Mucosa of stomach (tissue), 1 donor: ENCODE measurements around the gene TMPRSS15.

ENCODE experiments used
- H3K27me3 ChIP-seq: one replicate; pipeline ENCODE4 v1.7.0; 2013; ENCODE audit warnings: mild to moderate bottlenecking, low read length; ENCODE audit not compliant: control insufficient read depth, insufficient read depth
- H3K36me3 ChIP-seq: one replicate; pipeline ENCODE4 v1.7.0; 2013; ENCODE audit warnings: low read length; ENCODE audit not compliant: control insufficient read depth, insufficient read depth
- H3K4me1 ChIP-seq: one replicate; pipeline ENCODE4 v1.7.0; 2013; ENCODE audit warnings: mild to moderate bottlenecking, low read length; ENCODE audit not compliant: control insufficient read depth, insufficient read depth
- H3K4me3 ChIP-seq: one replicate; pipeline ENCODE4 v1.7.0; 2013; ENCODE audit warnings: low read length
- H3K9ac ChIP-seq: one replicate; pipeline ENCODE4 v1.7.0; 2013; ENCODE audit warnings: mild to moderate bottlenecking, low read length, moderate library complexity
- H3K9me3 ChIP-seq: one replicate; pipeline ENCODE4 v1.7.0; 2013; ENCODE audit warnings: mild to moderate bottlenecking, low read length, moderate library complexity; ENCODE audit not compliant: control insufficient read depth
- donor health status: Pancreatic carcinoma.

TMPRSS15 gene

DNA sequence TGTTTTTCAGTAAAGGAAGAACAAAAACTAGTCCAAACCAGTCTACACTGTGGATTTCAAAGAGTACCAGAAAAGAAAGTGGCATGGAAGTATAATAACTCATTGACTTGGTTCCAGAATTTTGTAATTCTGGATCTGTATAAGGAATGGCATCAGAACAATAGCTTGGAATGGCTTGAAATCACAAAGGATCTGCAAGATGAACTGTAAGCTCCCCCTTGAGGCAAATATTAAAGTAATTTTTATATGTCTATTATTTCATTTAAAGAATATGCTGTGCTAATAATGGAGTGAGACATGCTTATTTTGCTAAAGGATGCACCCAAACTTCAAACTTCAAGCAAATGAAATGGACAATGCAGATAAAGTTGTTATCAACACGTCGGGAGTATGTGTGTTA is 137.6 kb downstream of the TMPRSS15 start:
- Histone ChIP-seq H3K27me3 (no peaks in the 10 kb centered on the region), H3K9ac (no peak overlapping the region), H3K36me3 (no peaks in the 10 kb centered on the region), H3K4me1 (no peaks in the 10 kb centered on the region), H3K9me3 (no peaks in the 10 kb centered on the region), H3K4me3 (no peak overlapping the region)

DNA sequence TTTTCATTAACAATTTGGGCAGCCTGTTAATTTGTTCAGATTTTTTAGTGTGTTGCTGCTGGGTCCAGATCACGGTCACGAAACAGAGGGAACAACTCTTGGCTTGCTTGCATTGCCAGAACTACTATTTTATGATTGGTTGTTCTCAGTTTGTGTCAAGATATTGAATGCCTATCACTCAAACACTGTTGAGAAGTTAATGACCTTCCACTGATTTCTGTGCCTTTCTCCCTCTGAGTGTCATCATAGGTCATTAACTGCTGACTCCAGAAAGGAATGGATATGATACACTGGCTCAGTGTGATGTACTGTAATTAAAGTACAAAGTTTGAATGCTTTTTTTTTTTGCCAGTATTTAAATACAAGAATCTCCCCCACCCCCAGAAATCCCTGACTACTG is 149.8 kb downstream of the TMPRSS15 start:
- H3K27me3 ChIP-seq, result no peaks in the 10 kb centered on the region
- H3K36me3 ChIP-seq, result no peaks in the 10 kb centered on the region
- H3K4me1 ChIP-seq, result no peaks in the 10 kb centered on the region
- no peak overlapping the region for H3K9ac ChIP-seq
- no peaks in the 10 kb centered on the region for H3K9me3 ChIP-seq
- H3K4me3 ChIP-seq, result no peak overlapping the region

DNA sequence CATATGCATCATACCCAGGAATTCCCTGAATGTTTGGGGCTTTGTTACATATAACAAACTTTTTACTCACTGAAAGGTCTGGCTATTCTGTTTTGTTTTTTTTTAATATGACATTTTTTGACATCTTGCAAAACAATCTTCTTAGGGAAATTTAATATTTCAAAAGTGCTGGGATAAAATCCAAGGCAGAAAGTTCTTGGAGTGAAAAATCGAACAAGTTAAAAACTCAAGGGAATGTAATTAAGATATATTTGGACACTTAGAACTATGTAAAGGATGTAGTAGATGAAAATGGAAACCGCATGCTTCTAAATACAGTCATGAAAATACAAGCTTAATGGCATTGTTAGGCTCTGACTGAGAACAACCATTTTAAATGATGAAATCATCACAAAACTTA is 150.4 kb downstream of the TMPRSS15 start:
- H3K36me3 ChIP-seq, result no peaks in the 10 kb centered on the region
- H3K9me3 ChIP-seq, result no peaks in the 10 kb centered on the region
- H3K27me3 ChIP-seq, result no peaks in the 10 kb centered on the region
- H3K9ac ChIP-seq, result no peak overlapping the region
- no peak overlapping the region for H3K4me3 ChIP-seq
- no peaks in the 10 kb centered on the region for H3K4me1 ChIP-seq

DNA sequence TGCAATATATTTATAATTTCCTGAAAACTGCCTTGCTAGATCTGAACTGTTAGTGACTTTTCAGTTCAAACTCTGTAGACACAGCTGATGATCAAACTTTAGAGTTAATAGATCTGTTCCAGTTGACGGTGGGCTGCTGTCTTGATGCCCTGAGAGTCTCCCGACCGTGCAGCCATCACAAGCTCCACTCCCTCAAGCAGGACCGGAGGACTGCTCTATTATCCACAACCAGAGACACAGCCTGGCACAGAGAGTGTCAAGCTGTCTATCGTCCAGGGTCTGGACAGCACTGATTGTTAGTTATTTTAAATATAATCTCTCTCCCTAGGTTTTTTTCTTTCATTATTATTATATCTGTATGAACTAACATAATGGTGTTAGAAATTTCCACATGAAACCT is 150.9 kb downstream of the TMPRSS15 start:
- no peak overlapping the region for H3K9ac ChIP-seq
- H3K4me1 ChIP-seq, result no peaks in the 10 kb centered on the region
- no peaks in the 10 kb centered on the region for H3K9me3 ChIP-seq
- H3K4me3 ChIP-seq, result no peak overlapping the region
- no peaks in the 10 kb centered on the region for H3K27me3 ChIP-seq
- H3K36me3 ChIP-seq, result no peaks in the 10 kb centered on the region

DNA sequence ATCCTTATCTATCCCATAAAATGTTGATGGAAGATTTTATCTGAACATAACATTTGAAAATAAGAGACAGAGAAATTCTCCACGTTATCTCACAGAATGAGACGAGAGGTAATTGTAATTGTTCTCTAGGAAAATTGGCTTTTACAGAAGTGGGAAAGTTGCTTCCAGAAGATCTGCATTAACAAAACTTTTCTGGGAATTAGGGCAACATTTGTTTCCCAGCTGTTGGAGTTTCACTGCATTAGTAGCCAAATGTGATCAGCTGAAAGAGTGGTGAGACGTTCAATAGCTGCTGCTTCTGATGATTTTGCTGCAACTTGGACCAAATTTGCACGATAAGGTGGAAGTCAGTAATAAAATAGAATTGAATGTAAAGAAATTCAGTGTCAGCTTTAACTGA is 151.3 kb downstream of the TMPRSS15 start:
- H3K27me3 ChIP-seq, result no peaks in the 10 kb centered on the region
- H3K4me3 ChIP-seq, result no peak overlapping the region
- no peaks in the 10 kb centered on the region for H3K9me3 ChIP-seq
- no peaks in the 10 kb centered on the region for H3K36me3 ChIP-seq
- H3K9ac ChIP-seq, result no peak overlapping the region
- no peaks in the 10 kb centered on the region for H3K4me1 ChIP-seq

DNA sequence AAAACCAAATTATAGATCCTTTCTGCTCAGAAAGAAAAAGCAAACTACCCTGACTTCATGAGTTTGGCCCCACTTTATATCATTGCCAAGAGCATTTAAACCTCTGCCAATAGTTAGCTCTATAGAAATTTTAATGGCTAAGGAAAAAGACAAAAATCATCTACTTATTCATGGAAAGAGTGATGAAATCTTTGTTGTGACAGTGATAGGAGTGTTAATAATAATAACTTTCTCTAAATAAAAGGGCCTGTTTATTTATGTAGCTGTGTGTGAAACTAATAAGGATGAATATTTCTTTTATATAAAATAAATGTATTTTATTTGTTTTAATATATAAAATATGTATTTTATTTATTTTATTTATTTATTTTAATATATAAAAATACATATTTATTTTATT is 152.5 kb downstream of the TMPRSS15 start:
- H3K36me3 ChIP-seq, result no peaks in the 10 kb centered on the region
- H3K9ac ChIP-seq, result no peak overlapping the region
- no peaks in the 10 kb centered on the region for H3K9me3 ChIP-seq
- no peak overlapping the region for H3K4me3 ChIP-seq
- H3K4me1 ChIP-seq, result no peaks in the 10 kb centered on the region
- no peaks in the 10 kb centered on the region for H3K27me3 ChIP-seq

DNA sequence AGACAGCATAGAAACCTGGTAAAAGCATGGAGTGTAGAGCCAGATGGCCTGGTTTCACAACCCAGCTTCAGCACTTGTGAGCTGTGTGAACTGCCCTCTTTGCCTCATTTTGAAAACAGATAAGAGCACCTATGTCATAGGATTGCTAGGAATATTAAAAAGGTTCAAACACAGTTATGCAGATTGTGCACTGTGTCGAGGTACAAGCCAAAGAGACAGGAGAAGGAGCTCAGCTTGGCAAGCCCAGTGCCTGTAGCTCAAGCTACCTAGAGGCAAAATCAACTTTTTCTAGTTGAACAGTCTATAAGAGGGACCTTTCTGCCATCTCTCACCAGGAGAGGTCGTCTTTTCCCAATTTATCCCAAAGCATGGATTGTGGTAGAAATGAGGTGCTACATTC is 153.9 kb downstream of the TMPRSS15 start:
- H3K9ac ChIP-seq, result no peak overlapping the region
- no peaks in the 10 kb centered on the region for H3K4me1 ChIP-seq
- H3K36me3 ChIP-seq, result no peaks in the 10 kb centered on the region
- H3K9me3 ChIP-seq, result no peaks in the 10 kb centered on the region
- H3K4me3 ChIP-seq, result no peak overlapping the region
- H3K27me3 ChIP-seq, result peaks cover 3% of the 10 kb centered on the region

DNA sequence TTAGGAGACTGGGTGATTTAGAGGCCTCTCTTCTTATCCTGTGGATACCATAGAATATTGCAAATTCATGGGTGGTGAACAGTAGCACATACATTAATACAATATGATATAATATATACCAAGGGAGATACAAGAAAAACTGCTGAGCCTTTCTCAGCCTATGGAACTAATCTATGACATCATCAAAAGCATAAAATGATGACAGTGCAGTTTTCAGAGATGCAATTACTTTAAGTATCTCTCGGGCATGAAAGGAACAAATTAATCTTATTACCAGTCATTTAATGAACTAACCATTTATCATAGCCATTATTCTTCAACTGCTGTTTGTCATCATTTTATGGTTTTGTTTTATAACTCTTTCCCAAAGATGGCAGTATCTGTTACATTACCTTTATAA is 155.4 kb downstream of the TMPRSS15 start:
- peaks cover 8% of the 10 kb centered on the region for H3K27me3 ChIP-seq
- H3K36me3 ChIP-seq, result no peaks in the 10 kb centered on the region
- H3K9ac ChIP-seq, result no peak overlapping the region
- H3K4me1 ChIP-seq, result no peaks in the 10 kb centered on the region
- no peaks in the 10 kb centered on the region for H3K9me3 ChIP-seq
- H3K4me3 ChIP-seq, result no peak overlapping the region

DNA sequence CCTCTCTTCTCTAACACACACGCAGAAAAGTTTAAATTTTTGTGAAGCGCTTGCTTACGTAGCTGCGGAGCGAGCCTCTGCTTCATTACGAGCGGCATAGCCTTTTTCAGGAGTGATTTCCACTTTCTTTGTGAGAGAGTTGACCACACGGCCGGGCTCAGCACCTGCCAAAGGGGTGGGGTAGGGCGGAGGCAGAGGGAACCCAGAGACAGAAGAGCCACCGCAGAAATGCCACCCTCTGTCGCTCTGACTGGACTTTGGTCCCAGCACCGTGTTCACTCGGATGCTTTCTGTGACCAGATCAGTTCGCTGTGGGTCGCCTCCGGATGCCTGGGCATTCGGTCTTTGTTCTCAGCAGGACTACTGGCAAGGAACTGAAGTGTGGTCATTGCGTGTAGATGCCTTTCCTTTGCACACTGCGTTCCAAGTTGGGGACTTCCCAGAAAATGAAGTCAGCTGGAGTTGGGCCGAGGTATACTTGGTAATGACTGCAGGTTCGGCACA is 158.1 kb downstream of the TMPRSS15 start:
- H3K4me1 ChIP-seq, result no peaks in the 10 kb centered on the region
- H3K36me3 ChIP-seq, result no peaks in the 10 kb centered on the region
- H3K9ac ChIP-seq, result no peak overlapping the region
- no peak overlapping the region for H3K4me3 ChIP-seq
- peaks cover 8% of the 10 kb centered on the region for H3K27me3 ChIP-seq
- no peaks in the 10 kb centered on the region for H3K9me3 ChIP-seq

DNA sequence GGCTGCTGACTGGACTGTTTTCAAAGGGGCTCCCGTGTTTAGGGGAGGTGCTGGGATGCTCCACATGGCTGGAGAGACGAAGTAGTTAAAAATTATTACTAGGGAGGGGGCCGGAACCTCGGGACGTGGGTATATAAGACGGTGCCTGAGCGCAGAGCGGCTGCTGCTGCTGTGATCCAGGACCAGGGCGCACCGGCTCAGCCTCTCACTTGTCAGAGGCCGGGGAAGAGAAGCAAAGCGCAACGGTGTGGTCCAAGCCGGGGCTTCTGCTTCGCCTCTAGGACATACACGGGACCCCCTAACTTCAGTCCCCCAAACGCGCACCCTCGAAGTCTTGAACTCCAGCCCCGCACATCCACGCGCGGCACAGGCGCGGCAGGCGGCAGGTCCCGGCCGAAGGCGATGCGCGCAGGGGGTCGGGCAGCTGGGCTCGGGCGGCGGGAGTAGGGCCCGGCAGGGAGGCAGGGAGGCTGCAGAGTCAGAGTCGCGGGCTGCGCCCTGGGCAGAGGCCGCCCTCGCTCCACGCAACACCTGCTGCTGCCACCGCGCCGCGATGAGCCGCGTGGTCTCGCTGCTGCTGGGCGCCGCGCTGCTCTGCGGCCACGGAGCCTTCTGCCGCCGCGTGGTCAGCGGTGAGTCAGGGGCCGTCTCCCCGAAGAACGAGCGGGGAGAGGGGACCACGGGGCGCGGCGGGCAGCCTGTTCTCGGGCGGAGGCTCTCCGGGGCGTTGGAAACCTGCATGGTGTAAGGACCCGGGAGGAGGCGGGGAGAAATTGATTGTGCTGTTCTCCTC is 158.7 kb downstream of the TMPRSS15 start, which contains the start of gene CHODL:
Gene CHODL, plus strand, starts transcription at position 163 of the 793 bp plus-strand sequence. Its CDS starts 391 bp downstream, at position 554.
- Histone ChIP-seq H3K27me3 (peaks cover 8% of the 10 kb centered on the region), H3K36me3 (no peaks in the 10 kb centered on the region), H3K4me3 (no peak within 1 kb of the TSS), H3K9ac (no peak within 1 kb of the TSS), H3K9me3 (no peaks in the 10 kb centered on the region), H3K4me1 (no peaks in the 10 kb centered on the region)

DNA sequence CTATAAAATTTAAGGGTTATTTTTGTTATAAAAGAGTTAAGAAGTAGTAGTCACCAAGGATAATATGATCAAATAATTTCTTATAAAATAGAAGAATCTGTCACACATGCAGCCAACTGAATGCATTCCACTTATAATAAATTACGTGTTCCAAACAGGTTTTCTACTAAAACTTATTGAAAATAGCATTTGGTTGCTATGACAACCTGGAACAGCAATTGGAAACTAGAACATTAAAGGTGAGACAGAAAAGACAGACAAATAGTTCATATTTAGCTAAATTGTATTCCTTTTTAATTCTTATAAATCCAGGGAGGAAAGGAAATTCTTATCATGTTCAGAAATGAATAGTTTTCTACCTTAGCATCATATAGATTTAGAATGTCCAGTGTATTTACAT is 168.0 kb downstream of the TMPRSS15 start:
- H3K27me3 ChIP-seq, result no peaks in the 10 kb centered on the region
- H3K4me3 ChIP-seq, result no peak overlapping the region
- no peaks in the 10 kb centered on the region for H3K9me3 ChIP-seq
- no peaks in the 10 kb centered on the region for H3K36me3 ChIP-seq
- H3K4me1 ChIP-seq, result no peaks in the 10 kb centered on the region
- no peak overlapping the region for H3K9ac ChIP-seq

DNA sequence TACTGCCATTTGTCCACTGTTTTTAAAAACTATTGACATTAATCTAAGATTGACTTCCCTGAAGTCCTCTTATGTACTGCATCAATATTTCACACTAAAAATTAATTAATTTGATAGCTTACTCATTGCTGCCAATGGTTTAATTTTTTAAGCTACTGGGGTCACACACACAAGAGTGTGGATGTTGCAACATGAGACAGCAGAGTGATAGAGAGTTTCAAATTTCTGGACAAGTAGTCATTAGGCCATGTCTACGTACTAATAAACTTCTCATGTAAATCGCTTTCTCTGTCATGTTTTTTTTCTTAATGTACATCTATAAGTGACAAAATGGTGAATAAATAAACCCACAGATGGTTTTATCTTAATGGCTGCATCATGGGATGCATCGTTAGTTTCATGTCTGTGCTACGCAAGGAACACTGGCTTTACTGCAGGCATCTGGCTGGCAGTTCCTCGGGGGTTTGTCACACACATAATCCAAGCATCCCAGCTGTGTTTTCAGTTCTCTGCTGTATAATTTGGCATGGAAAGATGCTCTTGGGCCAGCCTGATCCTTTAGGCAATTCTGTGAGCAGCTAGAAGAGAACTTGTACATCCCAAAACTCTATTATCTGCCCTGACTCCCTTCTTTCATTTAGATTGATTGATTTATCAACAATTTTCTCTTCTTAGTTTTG is 175.4 kb downstream of the TMPRSS15 start:
- H3K27me3 ChIP-seq, result no peaks in the 10 kb centered on the region
- no peaks in the 10 kb centered on the region for H3K9me3 ChIP-seq
- H3K9ac ChIP-seq, result no peak overlapping the region
- H3K36me3 ChIP-seq, result no peaks in the 10 kb centered on the region
- H3K4me1 ChIP-seq, result no peaks in the 10 kb centered on the region
- H3K4me3 ChIP-seq, result no peak overlapping the region
